Panc1 (cell line): ENCODE results near the gene DOCK4. TPM values are rescaled to one million over a fixed set of nuclear protein-coding genes. Genes with fewer than 3 reads are reported as not detected.

Experiments used
- ATAC-seq: fragments of 200-7000 bp; cut with Tn5 transposase; 2 replicates; pipeline ENCODE4 v1.9.1; 2020; ENCODE audit warnings: mild to moderate bottlenecking, moderate library complexity
- BruUV-seq: library from RNA; stranded (reverse); fragments of 400-500 nt; replicated peaks from 2 replicates; lab custom pipeline; 2021; lab: Mats Ljungman, UMichigan
- CTCF ChIA-PET: fragments of 300-600 bp; sonication (Branson Sonifier 250); formaldehyde crosslinking; loops from one replicate; lab custom pipeline; 2022; ENCODE audit warnings: antibody characterized with exemption; lab: Charles Lee
- POLR2A ChIA-PET: fragments of 300-600 bp; sonication (Branson Sonifier 250); formaldehyde crosslinking; loops from one replicate; lab custom pipeline; 2022; ENCODE audit warnings: antibody characterized with exemption; lab: Charles Lee
- DNase-seq: peaks from one replicate; pipeline ENCODE4 v3.0.0-alpha.2; 2010; ENCODE audit warnings: low read depth, low spot score
- H3K27ac ChIP-seq: 2 replicates; pipeline ENCODE4 v1.5.1; 2011; ENCODE audit warnings: mild to moderate bottlenecking, low read length, inconsistent platforms
- H3K27me3 ChIP-seq: fragments of 200-500 bp; sonication (Bioruptor generic); 2 replicates; pipeline ENCODE4 v1.6.0; 2014; ENCODE audit warnings: low read length, inconsistent platforms; ENCODE audit not compliant: control insufficient read depth, insufficient read depth
- H3K36me3 ChIP-seq: fragments of 200-500 bp; sonication (Bioruptor generic); 2 replicates; pipeline ENCODE4 v1.5.1; 2014; ENCODE audit warnings: inconsistent platforms, mild to moderate bottlenecking, low read length, moderate library complexity; ENCODE audit not compliant: control insufficient read depth, insufficient read depth
- H3K4me1 ChIP-seq: 2 replicates; pipeline ENCODE4 v1.5.1; 2011; ENCODE audit warnings: inconsistent platforms, mild to moderate bottlenecking, low read length, moderate library complexity; ENCODE audit not compliant: control insufficient read depth, insufficient read depth
- H3K4me3 ChIP-seq, 2 experiments: 2 replicates each; pipeline ENCODE4 v1.5.1; 2011 to 2012; ENCODE audit warnings: low read depth in 2 of 2, low read length in 2 of 2, mild to moderate bottlenecking in 2 of 2, inconsistent platforms in 1 of 2, moderate library complexity in 1 of 2
- H3K9me3 ChIP-seq: fragments of 200-500 bp; sonication (Bioruptor generic); 2 replicates; pipeline ENCODE4 v1.5.1; 2014; ENCODE audit warnings: low read depth, mild to moderate bottlenecking, inconsistent platforms, low read length, moderate library complexity; ENCODE audit not compliant: control insufficient read depth, insufficient read depth
- POLR2AphosphoS5 ChIP-seq: IDR thresholded peaks from 2 replicates; pipeline ENCODE4 v1.6.1; 2012; ENCODE audit warnings: mild to moderate bottlenecking, low read depth, low read length, moderate library complexity
- SIN3A ChIP-seq: IDR thresholded peaks from 2 replicates; pipeline ENCODE4 v1.6.1; 2012; ENCODE audit warnings: low read depth, mild to moderate bottlenecking, low read length, moderate library complexity, borderline replicate concordance; ENCODE audit not compliant: insufficient read depth
- TCF7L2 ChIP-seq: IDR thresholded peaks from 2 replicates; pipeline ENCODE4 v1.6.1; 2011; ENCODE audit warnings: mild to moderate bottlenecking, low read depth, low read length, inconsistent platforms
- in situ Hi-C: cut with HindIII; loops from 2 replicates; pipeline ENCODE4 v1.10.0; 2016; ENCODE audit warnings: low sequenced_read_pairs, low pct_unique_long_range_greater_than_20kb
- intact Hi-C: fragments of 100-400 bp; cut with micrococcal nuclease; formaldehyde crosslinking; loops from one replicate; pipeline ENCODE4 v1.10.0; 2022; ENCODE audit not compliant: unreplicated experiment
- total RNA-seq: library from RNA; stranded (reverse); gene quantifications from one replicate; pipeline ENCODE4 v1.2.1, GENCODE V29; 2021; ENCODE audit not compliant: unreplicated experiment
- TF ChIP-seq, protein P1 (sequence below): fragments of 450-650 bp; IDR thresholded peaks from 2 replicates; pipeline ENCODE4 v1.5.1; 2017; ENCODE audit warnings: mild to moderate bottlenecking
- TF ChIP-seq, protein P2 (sequence below), 2 experiments: IDR thresholded peaks; 2 replicates each; pipeline ENCODE4 v1.6.1; 2011 to 2012; ENCODE audit warnings: low read depth in 2 of 2, control low read depth in 1 of 2, low read length in 1 of 2, mild to moderate bottlenecking in 1 of 2, moderate library complexity in 1 of 2; ENCODE audit not compliant: insufficient read depth in 1 of 2

Gene DOCK4
- total RNA-seq, 1 experiment from 2014 or later = 10.8 TPM

DNA sequence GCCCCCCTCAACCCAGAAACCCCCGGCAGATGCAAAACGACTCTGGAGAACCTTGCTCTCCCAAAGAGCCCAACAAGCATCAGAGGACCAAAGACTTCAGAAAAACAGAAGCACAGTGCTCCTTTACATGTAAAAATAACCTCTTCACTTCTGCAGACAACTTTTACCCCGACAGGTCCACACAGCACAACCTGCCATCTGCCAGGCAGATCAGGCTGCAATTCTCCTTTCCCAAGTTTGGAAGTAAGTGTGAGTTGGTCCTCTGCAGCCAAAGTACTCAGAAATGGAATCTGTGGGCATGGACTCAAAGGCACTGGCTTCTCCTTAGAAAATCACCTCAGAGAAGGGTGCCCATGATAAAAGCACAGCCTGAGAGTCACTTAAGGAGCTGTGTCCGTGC is 26.0 kb downstream of the DOCK4 start:
- H3K36me3 ChIP-seq = no peaks in the 10 kb centered on the region
- DNase-seq (no peak), ATAC-seq (peak; percentile 37; the same call in 1 of the 2 replicates)
- POLR2A ChIA-PET = no interaction called here
- TF ChIP-seq, protein P1, sequence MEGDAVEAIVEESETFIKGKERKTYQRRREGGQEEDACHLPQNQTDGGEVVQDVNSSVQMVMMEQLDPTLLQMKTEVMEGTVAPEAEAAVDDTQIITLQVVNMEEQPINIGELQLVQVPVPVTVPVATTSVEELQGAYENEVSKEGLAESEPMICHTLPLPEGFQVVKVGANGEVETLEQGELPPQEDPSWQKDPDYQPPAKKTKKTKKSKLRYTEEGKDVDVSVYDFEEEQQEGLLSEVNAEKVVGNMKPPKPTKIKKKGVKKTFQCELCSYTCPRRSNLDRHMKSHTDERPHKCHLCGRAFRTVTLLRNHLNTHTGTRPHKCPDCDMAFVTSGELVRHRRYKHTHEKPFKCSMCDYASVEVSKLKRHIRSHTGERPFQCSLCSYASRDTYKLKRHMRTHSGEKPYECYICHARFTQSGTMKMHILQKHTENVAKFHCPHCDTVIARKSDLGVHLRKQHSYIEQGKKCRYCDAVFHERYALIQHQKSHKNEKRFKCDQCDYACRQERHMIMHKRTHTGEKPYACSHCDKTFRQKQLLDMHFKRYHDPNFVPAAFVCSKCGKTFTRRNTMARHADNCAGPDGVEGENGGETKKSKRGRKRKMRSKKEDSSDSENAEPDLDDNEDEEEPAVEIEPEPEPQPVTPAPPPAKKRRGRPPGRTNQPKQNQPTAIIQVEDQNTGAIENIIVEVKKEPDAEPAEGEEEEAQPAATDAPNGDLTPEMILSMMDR = no peak
- no peak for TF ChIP-seq POLR2AphosphoS5
- TF ChIP-seq SIN3A = no peak
- TF ChIP-seq TCF7L2 = no peak
- TF ChIP-seq, protein P2, sequence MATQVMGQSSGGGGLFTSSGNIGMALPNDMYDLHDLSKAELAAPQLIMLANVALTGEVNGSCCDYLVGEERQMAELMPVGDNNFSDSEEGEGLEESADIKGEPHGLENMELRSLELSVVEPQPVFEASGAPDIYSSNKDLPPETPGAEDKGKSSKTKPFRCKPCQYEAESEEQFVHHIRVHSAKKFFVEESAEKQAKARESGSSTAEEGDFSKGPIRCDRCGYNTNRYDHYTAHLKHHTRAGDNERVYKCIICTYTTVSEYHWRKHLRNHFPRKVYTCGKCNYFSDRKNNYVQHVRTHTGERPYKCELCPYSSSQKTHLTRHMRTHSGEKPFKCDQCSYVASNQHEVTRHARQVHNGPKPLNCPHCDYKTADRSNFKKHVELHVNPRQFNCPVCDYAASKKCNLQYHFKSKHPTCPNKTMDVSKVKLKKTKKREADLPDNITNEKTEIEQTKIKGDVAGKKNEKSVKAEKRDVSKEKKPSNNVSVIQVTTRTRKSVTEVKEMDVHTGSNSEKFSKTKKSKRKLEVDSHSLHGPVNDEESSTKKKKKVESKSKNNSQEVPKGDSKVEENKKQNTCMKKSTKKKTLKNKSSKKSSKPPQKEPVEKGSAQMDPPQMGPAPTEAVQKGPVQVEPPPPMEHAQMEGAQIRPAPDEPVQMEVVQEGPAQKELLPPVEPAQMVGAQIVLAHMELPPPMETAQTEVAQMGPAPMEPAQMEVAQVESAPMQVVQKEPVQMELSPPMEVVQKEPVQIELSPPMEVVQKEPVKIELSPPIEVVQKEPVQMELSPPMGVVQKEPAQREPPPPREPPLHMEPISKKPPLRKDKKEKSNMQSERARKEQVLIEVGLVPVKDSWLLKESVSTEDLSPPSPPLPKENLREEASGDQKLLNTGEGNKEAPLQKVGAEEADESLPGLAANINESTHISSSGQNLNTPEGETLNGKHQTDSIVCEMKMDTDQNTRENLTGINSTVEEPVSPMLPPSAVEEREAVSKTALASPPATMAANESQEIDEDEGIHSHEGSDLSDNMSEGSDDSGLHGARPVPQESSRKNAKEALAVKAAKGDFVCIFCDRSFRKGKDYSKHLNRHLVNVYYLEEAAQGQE (IDR thresholded peaks at IDR 0.05; ENCODE audit: insufficient read depth in 1 of 2, low read depth in 2 of 2, low read length in 1 of 2) = no peak
- no peak overlapping the region for H3K4me3 ChIP-seq
- H3K27me3 ChIP-seq = no peaks in the 10 kb centered on the region
- CTCF ChIA-PET = no interaction called here
- no peaks in the 10 kb centered on the region for H3K4me1 ChIP-seq
- intact Hi-C loops (no loop called here), in situ Hi-C loops (no loop called here)
- no TSS peak for BruUV-seq
- no peaks in the 10 kb centered on the region for H3K9me3 ChIP-seq
- H3K27ac ChIP-seq = no peak overlapping the region

DNA sequence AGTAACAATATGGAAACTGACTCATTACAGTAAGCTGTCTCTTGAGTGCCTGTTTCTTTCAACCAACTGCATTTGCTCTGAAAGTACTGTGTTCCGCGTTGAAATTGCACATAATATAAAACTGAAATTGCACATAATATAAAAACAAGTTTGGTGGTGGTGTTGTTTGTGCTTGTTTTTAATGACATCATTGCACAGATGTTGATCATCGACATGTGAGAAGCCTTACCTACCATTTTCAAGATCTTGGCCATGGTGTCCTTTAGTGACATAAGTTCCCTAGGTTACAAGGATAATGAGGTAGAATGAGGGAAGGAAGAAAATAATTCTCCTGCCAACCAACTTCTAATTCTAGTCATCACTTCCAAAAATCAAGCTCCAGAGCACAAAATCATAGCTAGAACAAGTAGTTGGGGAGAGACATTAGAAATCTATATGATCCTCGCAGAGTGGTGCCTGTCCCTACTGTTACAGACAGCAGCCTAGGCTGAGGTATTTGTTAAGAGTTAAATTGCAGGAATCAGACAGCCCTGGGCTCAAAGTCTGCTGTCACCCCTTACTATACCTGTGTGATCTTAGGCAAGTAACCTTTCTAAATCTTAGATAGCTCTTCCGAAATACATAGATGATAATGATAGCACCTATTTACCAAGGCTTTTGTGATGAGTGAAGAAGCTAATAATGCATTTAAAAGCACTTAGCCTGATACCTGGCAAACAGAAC is 29.3 kb downstream of the DOCK4 start:
- ATAC-seq (no peak), DNase-seq (no peak)
- Histone ChIP-seq H3K27ac (no peak overlapping the region), H3K9me3 (no peaks in the 10 kb centered on the region), H3K4me3 (no peak overlapping the region), H3K36me3 (no peaks in the 10 kb centered on the region), H3K27me3 (no peaks in the 10 kb centered on the region), H3K4me1 (no peaks in the 10 kb centered on the region)
- TF ChIP-seq TCF7L2 = no peak
- TF ChIP-seq SIN3A = no peak
- TF ChIP-seq, protein P1 = no peak
- no peak for TF ChIP-seq POLR2AphosphoS5
- TF ChIP-seq, protein P2 (IDR thresholded peaks at IDR 0.05; ENCODE audit: insufficient read depth in 1 of 2, low read depth in 2 of 2, low read length in 1 of 2) = no peak
- intact Hi-C loops (no loop called here), in situ Hi-C loops (no loop called here)
- BruUV-seq = no TSS peak
- CTCF ChIA-PET = no interaction called here
- POLR2A ChIA-PET = interaction anchor here (0.5 kb wide), 2 partner anchors 28 to 758 kb away, joined by 3 to 4 read pairs; no protein-coding TSS in a partner anchor
